Caki2 (cell line): ENCODE results near the gene VTI1A. TPM values are rescaled to one million over a fixed set of nuclear protein-coding genes. Genes with fewer than 3 reads are reported as not detected.

ENCODE experiments used
- DNase-seq: peaks from one replicate; pipeline ENCODE4 v3.0.0-alpha.2; 2015; ENCODE audit warnings: low read depth
- in situ Hi-C: cut with HindIII; loops from 2 replicates; pipeline ENCODE4 v1.10.0; 2016; ENCODE audit warnings: low sequenced_read_pairs, low pct_unique_long_range_greater_than_20kb, mixed read lengths
- total RNA-seq: library from RNA; depleted of rRNA; stranded (reverse); fragments of >200 nt; shearing (Covaris generic); gene quantifications from 2 replicates; pipeline ENCODE4 v1.2.3, GENCODE V29; 2014; ENCODE audit warnings: low replicate concordance

VTI1A gene
- total RNA-seq, 1 experiment from 2014 or later, result 17.8 TPM

GRCh38 chr10:112835217-112835715, 388.3 kb downstream of the VTI1A start:
- no peak for DNase-seq
- in situ Hi-C loops, result no loop called here

- DNase-seq, result no peak
- in situ Hi-C loops, result no loop called here
Observed at GRCh38 chr10:112835944-112836451, 389.0 kb downstream of the VTI1A start.

DNA sequence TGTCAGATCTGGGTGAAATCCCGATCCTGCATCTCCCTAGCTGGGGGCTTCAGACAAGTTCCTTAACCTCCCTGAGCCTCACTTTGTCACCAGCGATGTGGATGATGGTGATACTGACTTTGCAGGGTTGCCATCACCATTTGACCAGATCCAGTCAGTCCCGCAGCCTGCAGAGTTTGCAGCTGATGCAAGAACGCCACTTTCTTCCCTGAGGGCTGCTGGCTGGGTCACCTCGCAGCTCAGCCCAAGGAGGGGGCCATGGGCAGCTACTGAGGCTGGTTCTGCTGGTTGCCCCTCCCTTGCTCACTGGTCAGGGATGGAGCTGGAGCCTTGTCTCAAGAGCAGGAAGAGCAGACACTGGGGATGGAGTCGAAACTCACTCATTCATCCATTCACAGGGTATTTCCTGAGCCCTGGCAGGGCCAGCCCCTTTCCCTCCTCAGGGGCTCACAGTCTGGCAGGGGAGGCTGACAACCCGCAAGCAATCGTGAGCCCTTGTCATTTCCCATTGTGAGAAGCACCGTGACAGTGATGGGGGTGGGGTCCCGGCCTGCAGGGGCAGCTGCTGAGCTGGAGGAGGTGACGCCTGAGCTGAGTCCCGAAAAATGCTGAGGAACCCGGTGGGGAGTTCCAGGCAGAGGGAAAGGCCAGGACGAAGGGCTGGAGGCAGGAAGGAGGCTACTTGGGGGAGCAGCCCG, 391.9 kb downstream of the VTI1A start:
- no peak for DNase-seq
- in situ Hi-C loops, result no loop called here

GRCh38 chr10:112839928-112840654, 393.1 kb downstream of the VTI1A start:
- no peak for DNase-seq
- in situ Hi-C loops, result no loop called here

DNA sequence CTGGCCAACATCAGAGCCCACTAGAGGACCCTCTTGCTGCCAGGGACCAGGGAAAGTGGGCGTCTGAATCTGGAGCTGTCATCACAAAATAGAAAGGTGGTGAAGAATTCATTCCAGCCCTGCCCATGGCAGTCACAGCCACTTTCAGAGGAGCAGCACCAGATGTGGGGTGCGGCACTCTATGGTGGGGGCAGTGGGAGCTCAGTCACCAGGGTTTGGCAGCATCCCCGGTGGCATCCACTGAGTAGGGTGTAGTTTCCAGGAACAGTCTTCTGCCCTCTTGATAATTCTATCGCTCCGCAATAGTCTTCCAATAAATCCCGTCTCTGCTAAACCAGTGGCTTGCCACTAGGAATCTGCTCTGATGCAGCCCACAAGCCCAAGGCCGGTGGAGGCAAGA, 394.5 kb downstream of the VTI1A start:
- DNase-seq, result no peak
- in situ Hi-C loops, result no loop called here

DNA sequence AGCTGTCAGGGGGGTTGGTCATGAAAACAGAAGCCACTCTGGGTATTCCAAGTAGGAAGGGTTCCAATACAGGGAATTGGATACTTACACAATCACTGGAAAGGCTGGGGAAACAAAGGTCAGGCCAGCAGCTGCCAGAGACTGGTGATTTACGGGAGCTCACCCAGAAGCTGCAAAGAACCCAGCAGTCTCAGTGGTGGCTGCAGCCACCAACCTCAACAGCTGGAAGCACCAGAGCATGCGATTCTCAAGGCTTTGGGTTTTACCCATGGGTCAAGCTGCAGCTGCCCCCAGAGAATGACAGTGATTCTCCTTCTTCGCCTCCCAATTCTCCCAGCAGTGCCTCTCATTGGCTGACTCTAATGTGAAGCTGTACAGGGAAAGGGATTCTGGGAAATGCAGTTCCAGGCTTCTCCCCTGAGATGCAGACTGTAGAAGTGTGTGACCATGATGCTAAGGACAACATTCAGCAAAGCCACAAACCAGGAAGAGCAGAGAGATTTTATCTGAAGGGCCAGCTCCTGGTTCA, 395.9 kb downstream of the VTI1A start:
- in situ Hi-C loops, result no loop called here
- peak; percentile 57 for DNase-seq

- in situ Hi-C loops, result no loop called here
- DNase-seq, result no peak
Observed at GRCh38 chr10:112843623-112844022, 396.6 kb downstream of the VTI1A start.

DNA sequence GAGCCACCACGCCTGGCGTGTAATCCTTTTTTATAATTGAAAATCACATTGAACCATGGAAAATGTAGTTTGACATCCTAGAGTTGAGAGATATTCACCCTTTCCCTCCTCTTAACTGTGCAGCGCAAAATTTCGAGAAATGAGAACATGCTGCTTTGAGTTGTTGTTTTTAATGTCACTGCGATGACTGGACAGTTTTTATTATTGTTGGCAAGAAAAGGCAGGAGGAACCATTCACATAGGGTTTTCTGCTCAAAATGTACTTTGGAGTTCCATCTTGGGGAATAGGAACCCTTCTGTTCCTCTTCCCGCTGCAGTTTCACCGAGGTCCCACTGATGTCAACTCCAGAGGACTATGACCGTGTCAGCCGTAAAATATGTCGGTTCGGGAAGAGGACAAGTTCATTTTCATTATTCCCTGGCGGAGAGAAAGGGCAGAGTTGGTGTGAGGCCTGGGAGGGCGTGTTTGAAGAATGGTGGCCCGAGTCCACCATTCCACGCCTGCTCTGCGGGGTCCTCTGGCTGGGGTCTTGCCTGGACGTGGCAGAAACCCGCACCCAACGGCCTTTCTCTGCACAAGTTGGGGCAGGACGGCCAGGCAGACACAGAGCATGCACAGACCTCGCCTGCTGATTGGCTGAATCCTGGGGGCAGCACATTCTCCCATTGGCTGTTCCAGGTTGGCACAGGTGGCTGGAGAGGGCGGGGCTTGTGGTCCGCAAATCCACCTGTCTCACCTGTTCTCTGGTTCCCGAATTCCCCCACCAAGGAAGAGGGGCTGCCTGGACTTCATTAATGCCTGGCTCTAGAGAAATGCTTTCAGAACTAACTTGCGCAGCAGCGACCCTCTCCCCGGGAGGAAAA, 397.9 kb downstream of the VTI1A start:
- in situ Hi-C loops, result no loop called here

DNA sequence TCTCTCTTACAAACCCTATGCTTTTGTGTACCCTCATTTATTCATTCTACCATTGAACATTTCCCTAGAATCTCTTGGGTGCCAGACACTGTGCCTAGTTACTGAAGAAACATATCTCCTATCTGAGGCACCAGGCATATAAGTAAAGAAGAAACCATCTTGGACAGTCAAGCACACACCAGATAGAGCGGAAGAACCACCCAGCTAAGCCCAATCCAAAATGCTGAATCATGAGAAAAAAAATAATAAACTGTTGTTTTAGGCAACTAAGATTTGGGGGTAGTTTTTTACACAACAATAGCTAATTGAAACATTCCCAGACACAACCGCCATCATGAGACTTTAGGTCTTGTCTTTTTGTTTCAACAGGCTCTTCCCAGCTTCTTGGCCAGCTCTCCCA, 400.8 kb downstream of the VTI1A start:
- in situ Hi-C loops, result no loop called here

More for the DNA sequence above, 397.9 kb downstream of the VTI1A start:
- DNase-seq, result no peak

GRCh38 chr10:112848228-112848627, 401.2 kb downstream of the VTI1A start:
- no peak for DNase-seq
- in situ Hi-C loops, result no loop called here

More for the DNA sequence above, 400.8 kb downstream of the VTI1A start:
- DNase-seq, result no peak

GRCh38 chr10:112848868-112849430, 401.9 kb downstream of the VTI1A start:
- in situ Hi-C loops, result no loop called here
- no peak for DNase-seq

GRCh38 chr10:112849546-112849945, 402.5 kb downstream of the VTI1A start:
- no peak for DNase-seq
- in situ Hi-C loops, result no loop called here

GRCh38 chr10:112851181-112851580, 404.2 kb downstream of the VTI1A start:
- no peak for DNase-seq
- in situ Hi-C loops, result no loop called here

DNA sequence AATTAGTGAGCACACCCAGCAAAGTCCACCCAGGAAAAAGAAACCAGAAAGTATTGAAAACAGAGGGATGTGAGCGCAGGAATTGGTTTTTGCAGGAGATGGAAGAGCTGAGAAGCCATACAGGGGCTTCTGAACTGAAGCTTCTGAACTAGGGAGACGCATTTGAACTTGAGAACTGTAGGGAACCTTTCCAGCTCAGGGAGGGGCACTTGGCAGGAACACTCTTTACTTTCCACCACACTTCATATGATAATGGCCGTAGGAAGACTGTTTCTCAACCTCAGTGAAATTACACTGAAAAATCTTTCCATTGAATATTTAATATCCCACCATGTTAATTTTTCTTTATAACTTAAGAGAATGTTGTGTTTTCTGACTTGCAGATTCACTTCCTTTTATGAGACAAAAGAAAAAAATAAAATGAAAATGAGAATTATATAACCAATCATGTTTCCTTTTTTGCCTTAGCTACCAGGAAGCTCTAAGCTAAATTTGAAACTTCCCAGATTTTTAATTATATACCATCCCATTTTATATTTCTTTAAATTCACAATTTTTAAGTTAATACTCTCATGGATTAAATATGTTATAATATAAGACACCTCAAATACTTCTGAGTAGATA, 404.7 kb downstream of the VTI1A start:
- in situ Hi-C loops, result no loop called here

GRCh38 chr10:112852306-112852705, 405.3 kb downstream of the VTI1A start:
- in situ Hi-C loops, result no loop called here

More for the DNA sequence above, 404.7 kb downstream of the VTI1A start:
- no peak for DNase-seq

DNA sequence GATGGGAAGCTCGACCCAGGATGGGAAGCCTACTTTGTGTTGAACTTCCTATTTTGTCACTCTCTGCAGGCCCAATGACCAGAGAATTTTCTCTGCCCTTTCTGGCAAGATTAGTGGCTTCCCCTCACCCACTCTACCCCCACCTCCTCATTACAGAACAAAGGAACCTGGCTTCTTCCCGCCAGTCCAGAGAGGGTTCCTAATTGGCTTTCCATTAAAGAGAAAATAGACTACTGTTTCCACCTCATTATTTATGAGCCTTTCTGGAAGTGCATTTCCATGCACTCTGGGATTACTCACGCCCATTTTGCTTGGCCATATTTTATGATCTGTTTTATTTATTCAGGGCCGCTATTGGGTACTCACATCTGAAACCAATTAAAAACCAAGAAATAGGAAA, 408.1 kb downstream of the VTI1A start:
- no peak for DNase-seq
- in situ Hi-C loops, result no loop called here

More at GRCh38 chr10:112852306-112852705, 405.3 kb downstream of the VTI1A start:
- DNase-seq, result no peak

DNA sequence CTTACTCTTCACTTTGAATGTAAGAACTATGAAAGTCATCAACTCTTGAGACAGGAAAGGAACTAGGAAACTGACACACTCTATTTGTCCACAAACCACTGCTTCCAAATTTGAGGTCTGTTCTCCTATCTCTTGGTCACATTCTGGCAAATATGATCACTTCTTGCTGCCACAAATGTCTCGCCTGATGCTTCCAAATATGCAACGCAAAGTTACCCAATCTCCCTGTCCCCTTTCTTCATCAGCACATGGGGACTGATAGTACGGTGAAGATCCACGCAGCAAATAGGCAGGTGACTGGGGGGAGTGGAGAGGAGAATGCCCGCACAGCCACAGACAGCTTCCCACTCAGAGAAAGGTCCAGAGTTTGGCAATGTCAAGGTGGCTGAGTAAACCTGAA, 410.5 kb downstream of the VTI1A start:
- in situ Hi-C loops, result no loop called here
- DNase-seq, result no peak
